Epithelial cell of prostate (primary cell): ENCODE data around the gene SAMD3.

Source experiments
- DNase-seq: peaks from one replicate; pipeline ENCODE4 v3.0.0-alpha.2; 2011; ENCODE audit warnings: low read depth, low spot score
- H3K27ac ChIP-seq: fragments of 450-650 bp; 2 replicates; pipeline ENCODE4 v1.5.1; 2017; ENCODE audit warnings: mild to moderate bottlenecking

SAMD3 gene

DNA sequence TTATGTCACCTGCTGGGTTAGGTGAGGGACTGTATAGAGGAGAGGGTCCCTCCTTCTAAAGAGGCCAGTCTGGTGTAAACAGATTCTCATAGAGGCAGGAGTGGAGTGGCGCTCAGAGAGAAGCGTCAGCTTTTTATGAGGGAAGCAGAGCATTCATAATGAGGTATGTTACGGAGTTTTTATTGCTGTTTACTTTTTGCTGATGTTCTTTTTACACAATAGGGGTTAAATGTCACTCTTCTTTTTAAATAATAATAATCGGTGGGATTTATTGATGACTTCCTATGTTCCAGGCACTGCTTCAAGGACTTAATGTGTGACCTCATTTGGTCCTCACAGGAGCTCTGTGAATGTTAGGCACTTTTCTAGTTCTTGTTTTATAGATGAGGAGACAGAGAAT is 124.4 kb downstream of the SAMD3 start:
- H3K27ac ChIP-seq: no peak overlapping the region

More for the DNA sequence above, 124.4 kb downstream of the SAMD3 start:
- DNase-seq: no peak
